LNCAP (cell line): ENCODE results near the gene C10orf53.

ENCODE experiments used
- CTCF ChIP-seq: fragments of 450-650 bp; IDR thresholded peaks from 2 replicates; pipeline ENCODE4 v1.5.1; 2017; ENCODE audit warnings: mild to moderate bottlenecking

The C10orf53 gene

GRCh38 chr10:49682879-49683278 lies 3.4 kb downstream of the C10orf53 start:
- TF ChIP-seq CTCF, result no peak

GRCh38 chr10:49686651-49687050 lies 7.2 kb downstream of the C10orf53 start:
- TF ChIP-seq CTCF, result no peak

GRCh38 chr10:49688261-49688846 lies 8.9 kb downstream of the C10orf53 start:
- TF ChIP-seq CTCF, result no peak

GRCh38 chr10:49688920-49689319 lies 9.5 kb downstream of the C10orf53 start:
- no peak for TF ChIP-seq CTCF

- no peak for TF ChIP-seq CTCF
Measured at GRCh38 chr10:49689882-49690510, 10.5 kb downstream of the C10orf53 start.

GRCh38 chr10:49690698-49691356 lies 11.4 kb downstream of the C10orf53 start:
- TF ChIP-seq CTCF, result no peak

GRCh38 chr10:49691588-49691987 lies 12.1 kb downstream of the C10orf53 start:
- no peak for TF ChIP-seq CTCF
